Kasumi-1 (cell line): Measurements from ENCODE around the gene TMEM170A.
"Not testable (repeated sequence)": the region's sequence is repeated elsewhere in the genome, so short reads cannot be mapped to it uniquely, and the experiment has no call there.

ENCODE experiments used
- DNase-seq, 2 experiments: peaks; one replicate each; lab custom pipeline; 2025; lab: John Stamatoyannopoulos, UW

The TMEM170A gene

GRCh38 chr16:75464122-75464918 lies at the start of gene TMEM170A:
TSS of gene TMEM170A (minus strand) at chr16:75464689. CDS start at chr16:75464600, 89 bp downstream.
- peak; percentile 96 to 97 for DNase-seq

- peak; percentile 23 to 34 for DNase-seq
Observed at GRCh38 chr16:75506574-75506973, 42.1 kb upstream of the TMEM170A start.

- no peak for DNase-seq
Observed at GRCh38 chr16:75506107-75506506, 41.6 kb upstream of the TMEM170A start.

GRCh38 chr16:75503801-75504200 lies 39.3 kb upstream of the TMEM170A start:
- no peak for DNase-seq

- no peak for DNase-seq
Observed at GRCh38 chr16:75502916-75503605, 38.6 kb upstream of the TMEM170A start.

GRCh38 chr16:75501820-75502219 lies 37.3 kb upstream of the TMEM170A start:
- not testable (repeated sequence) for DNase-seq

- DNase-seq: no peak
Observed at GRCh38 chr16:75501359-75501758, 36.9 kb upstream of the TMEM170A start.

GRCh38 chr16:75498605-75499322 lies 34.3 kb upstream of the TMEM170A start:
- DNase-seq: not testable (repeated sequence)

GRCh38 chr16:75497558-75497957 lies 33.1 kb upstream of the TMEM170A start:
- DNase-seq: no peak

- no peak for DNase-seq
Observed at GRCh38 chr16:75495076-75495674, 30.7 kb upstream of the TMEM170A start, which contains the start of gene CHST6. TSS of gene CHST6 (minus strand) at chr16:75495441. CDS start at chr16:75479828, 15,613 bp downstream.

GRCh38 chr16:75494661-75495075 lies 30.2 kb upstream of the TMEM170A start:
- DNase-seq: no peak

GRCh38 chr16:75494184-75494583 lies 29.7 kb upstream of the TMEM170A start:
- DNase-seq: no peak

- DNase-seq: no peak
Observed at GRCh38 chr16:75491876-75492275, 27.4 kb upstream of the TMEM170A start.

- no peak for DNase-seq
Observed at GRCh38 chr16:75488322-75488721, 23.8 kb upstream of the TMEM170A start.

- DNase-seq: no peak
Observed at GRCh38 chr16:75486676-75487313, 22.3 kb upstream of the TMEM170A start.

- no peak for DNase-seq
Observed at GRCh38 chr16:75486014-75486675, 21.7 kb upstream of the TMEM170A start.

- no peak for DNase-seq
Observed at GRCh38 chr16:75485230-75486013, 20.9 kb upstream of the TMEM170A start.

GRCh38 chr16:75483222-75483621 lies 18.7 kb upstream of the TMEM170A start:
- no peak for DNase-seq

- DNase-seq: no peak
Observed at GRCh38 chr16:75482434-75483205, 18.1 kb upstream of the TMEM170A start.
